ENCODE results near the gene SLCO4A1.

Gene SLCO4A1

GRCh38 chr20:62710221-62710885 is 68.0 kb downstream of the SLCO4A1 start:
- FAIRE-seq (peak; percentile 60), DNase-seq (ENCODE audit: insufficient read length, low spot score) (no peak)

DNA sequence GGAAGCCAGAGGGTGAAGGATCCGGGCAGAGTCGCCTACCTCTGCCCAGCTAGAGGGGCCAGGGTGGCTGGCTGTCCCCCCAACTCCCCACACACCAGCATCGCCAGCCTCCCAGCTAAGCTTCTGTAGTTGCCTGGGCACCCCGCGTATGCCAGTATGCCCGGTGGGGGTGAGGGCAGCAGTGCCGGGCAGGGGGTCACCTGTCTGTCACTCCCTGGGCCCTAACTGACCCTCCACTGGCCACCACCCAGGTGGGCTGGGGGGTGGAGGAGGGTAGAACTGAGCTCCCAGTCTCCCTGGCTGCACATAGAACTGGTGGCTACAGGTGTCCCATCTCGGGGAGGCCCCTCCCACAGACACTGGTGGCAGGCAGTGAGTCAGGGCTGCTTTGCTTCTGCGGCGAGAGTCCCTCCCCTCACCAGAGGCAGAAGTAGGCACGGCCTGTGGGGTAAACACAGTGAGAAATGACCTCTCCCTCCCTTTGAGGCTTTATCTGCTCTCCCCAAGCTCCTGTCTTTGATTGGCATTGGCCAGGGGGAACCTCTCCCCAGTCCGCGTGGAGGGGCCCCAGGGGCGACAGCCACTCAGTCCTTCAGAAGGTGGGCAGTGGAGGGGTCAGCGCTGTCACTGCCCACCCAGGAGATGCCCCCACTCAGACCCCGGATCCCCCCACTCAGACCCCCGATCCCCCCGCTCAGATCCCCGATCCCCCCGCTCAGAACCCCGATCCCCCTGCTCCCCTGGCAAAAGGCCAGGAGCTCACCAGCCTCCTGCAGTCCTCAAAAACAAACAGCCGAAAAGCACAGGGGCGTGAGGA is 68.8 kb downstream of the SLCO4A1 start:
- no peak for FAIRE-seq
- DNase-seq (ENCODE audit: insufficient read length, low spot score) = no peak

GRCh38 chr20:62711703-62712101 is 69.4 kb downstream of the SLCO4A1 start:
- DNase-seq (ENCODE audit: insufficient read length, low spot score) (no peak), FAIRE-seq (no peak)

GRCh38 chr20:62712606-62713005 is 70.3 kb downstream of the SLCO4A1 start:
- no peak for FAIRE-seq

GRCh38 chr20:62714006-62714405 is 71.7 kb downstream of the SLCO4A1 start:
- FAIRE-seq (no peak), DNase-seq (ENCODE audit: insufficient read length, low spot score) (no peak)

More at GRCh38 chr20:62712606-62713005, 70.3 kb downstream of the SLCO4A1 start:
- DNase-seq (ENCODE audit: insufficient read length, low spot score) = no peak

GRCh38 chr20:62714799-62715198 is 72.5 kb downstream of the SLCO4A1 start:
- DNase-seq (ENCODE audit: insufficient read length, low spot score) = no peak
- peak; percentile 88 for FAIRE-seq

GRCh38 chr20:62715201-62715600 is 72.9 kb downstream of the SLCO4A1 start:
- DNase-seq (ENCODE audit: insufficient read length, low spot score) (no peak), FAIRE-seq (no peak)

DNA sequence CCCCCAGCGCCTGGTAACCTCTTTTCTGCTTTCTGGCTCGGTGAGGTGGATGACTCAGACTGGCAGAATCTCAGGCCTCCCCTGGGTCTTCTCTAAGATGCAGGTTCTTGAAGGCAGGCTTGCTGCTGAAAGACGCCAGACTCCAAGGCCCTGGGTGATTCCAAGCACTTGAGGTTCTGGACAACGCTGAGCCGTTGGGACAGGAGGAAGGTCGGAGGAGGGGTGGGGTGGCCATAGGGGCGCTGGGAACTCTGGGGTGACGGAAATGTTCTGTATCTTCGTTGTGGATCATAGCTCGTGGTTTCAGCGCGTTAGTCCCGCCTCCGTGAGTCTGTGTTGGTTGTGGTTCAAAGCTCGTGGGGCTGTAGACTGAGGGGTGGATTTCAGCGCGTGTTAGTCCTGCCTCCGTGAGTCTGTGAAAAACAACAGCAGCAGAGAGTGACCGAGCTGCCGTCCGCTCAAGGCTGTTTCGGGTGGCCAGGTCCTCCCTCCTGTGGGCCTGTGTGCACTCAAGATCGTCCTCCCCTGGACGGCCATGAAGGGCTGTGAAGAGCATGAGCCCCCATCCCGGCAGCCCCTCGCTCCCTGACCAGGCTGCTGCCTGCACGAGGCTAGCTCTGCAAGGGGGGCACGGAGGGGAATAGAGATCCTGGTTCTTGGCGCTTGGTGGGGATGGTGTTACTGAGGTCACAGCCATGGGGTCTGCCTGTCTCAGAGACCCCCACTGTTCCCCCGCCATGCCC is 74.1 kb downstream of the SLCO4A1 start:
- peak; percentile 91 for FAIRE-seq

GRCh38 chr20:62716941-62717310 is 74.6 kb downstream of the SLCO4A1 start:
- FAIRE-seq = no peak
- no peak for DNase-seq (ENCODE audit: insufficient read length, low spot score)

More for the DNA sequence above, 74.1 kb downstream of the SLCO4A1 start:
- peak; percentile 48 for DNase-seq (ENCODE audit: insufficient read length, low spot score)

DNA sequence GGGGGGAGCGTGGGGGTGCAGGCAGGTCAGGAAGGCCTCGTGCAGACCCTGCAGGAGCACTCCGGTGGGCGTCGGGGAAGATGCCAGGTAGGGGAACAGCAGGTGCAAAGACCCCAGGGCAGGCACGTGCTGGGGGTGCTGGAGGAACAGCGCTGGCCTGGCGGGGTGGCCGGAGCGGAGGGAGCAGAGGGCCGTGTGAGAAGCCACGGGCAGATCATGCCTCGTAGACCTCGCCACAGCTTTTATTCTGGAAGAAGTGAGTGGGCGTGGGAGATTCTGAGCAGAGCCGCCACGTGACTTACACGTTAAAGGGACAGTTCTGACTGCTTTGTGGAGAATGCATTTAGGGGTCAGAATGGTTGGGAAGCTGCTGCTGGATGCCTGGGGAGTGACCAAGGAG is 75.6 kb downstream of the SLCO4A1 start:
- no peak for DNase-seq (ENCODE audit: insufficient read length, low spot score)
- no peak for FAIRE-seq

GRCh38 chr20:62718546-62718945 is 76.2 kb downstream of the SLCO4A1 start:
- FAIRE-seq (no peak), DNase-seq (ENCODE audit: insufficient read length, low spot score) (no peak)

DNA sequence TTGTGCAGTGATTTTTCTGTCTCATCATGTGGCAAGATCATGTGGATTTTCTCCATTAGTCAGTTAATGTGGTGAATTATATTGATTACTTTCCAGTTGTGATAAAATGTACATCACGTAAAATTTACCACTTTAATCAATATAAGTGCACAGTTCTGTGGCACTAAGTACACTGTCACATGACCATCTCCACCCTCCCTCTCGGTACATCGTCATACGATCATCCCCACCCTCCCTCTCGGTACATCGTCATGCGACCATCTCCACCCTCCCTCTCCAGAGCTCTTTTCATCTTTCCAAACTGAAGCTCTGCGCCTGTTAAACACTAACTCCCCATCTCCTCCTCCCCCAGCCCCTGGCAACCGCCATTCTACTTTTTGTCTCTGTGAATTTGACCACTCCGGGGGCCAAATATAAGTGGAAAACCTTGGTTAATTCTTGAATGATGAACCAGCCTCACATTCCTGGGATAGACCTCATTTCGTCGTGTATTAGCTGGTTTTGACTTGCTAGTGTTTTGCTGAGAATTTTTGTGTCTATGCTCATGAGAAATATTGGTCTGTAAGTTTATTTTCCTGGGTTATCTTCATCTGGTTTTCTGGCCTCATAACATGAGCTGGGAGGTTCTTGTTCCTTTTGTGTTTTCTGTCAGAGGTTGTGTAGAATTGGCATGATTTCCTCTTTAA is 77.1 kb downstream of the SLCO4A1 start:
- FAIRE-seq (peak; percentile 74), DNase-seq (ENCODE audit: insufficient read length, low spot score) (no peak)
